H1 (cell line): ENCODE results near the gene MYH2. TPM values are rescaled to one million over a fixed set of nuclear protein-coding genes. Genes with fewer than 3 reads are reported as not detected.

Source experiments
- CTCF ChIA-PET: fragments of 300-600 bp; sonication (Branson Sonifier 250); formaldehyde crosslinking; loops from one replicate; lab custom pipeline; 2021; ENCODE audit not compliant: partially characterized antibody; lab: Charles Lee
- POLR2A ChIA-PET: fragments of 300-600 bp; sonication (Branson Sonifier 250); formaldehyde crosslinking; loops from one replicate; lab custom pipeline; 2021; ENCODE audit warnings: inconsistent platforms; ENCODE audit not compliant: partially characterized antibody; lab: Charles Lee
- DNase-seq, 2 experiments: peaks; one replicate each; pipeline versions ENCODE4 v3.0.0 to v3.0.0-alpha.2; 2010 to 2022; ENCODE audit warnings: low spot score in 2 of 2, low read depth in 1 of 2, mixed read lengths in 1 of 2
- FAIRE-seq: peaks from 2 replicates; lab custom pipeline; 2011; peaks lifted over from hg19 to GRCh38; lab: Jason Lieb, UNC
- H2AFZ ChIP-seq: 2 replicates; pipeline ENCODE4 v1.8.1; 2012; ENCODE audit warnings: low read length, inconsistent platforms
- H2AK5ac ChIP-seq: 2 replicates; pipeline ENCODE4 v1.6.1; 2013; ENCODE audit warnings: low read depth, low read length
- H2BK120ac ChIP-seq: replicated peaks from 2 replicates; pipeline ENCODE3; 2013; ENCODE audit warnings: low read depth, low read length, inconsistent platforms
- H2BK12ac ChIP-seq: 2 replicates; pipeline ENCODE4 v1.6.1; 2013; ENCODE audit warnings: low read depth, low read length
- H2BK15ac ChIP-seq: 2 replicates; pipeline ENCODE4 v1.6.1; 2013; ENCODE audit warnings: low read length
- H2BK20ac ChIP-seq: 2 replicates; pipeline ENCODE4 v1.6.1; 2013; ENCODE audit warnings: low read length
- H2BK5ac ChIP-seq: 2 replicates; pipeline ENCODE4 v1.6.1; 2013; ENCODE audit warnings: low read depth, low read length
- H3K14ac ChIP-seq: 2 replicates; pipeline ENCODE4 v1.6.1; 2013; ENCODE audit warnings: inconsistent platforms; ENCODE audit not compliant: insufficient read length
- H3K18ac ChIP-seq: 2 replicates; pipeline ENCODE4 v1.6.1; 2013; ENCODE audit warnings: low read length; ENCODE audit errors: extremely low read depth
- H3K23ac ChIP-seq: 2 replicates; pipeline ENCODE4 v1.6.1; 2013; ENCODE audit warnings: inconsistent platforms; ENCODE audit not compliant: insufficient read length
- H3K23me2 ChIP-seq: 2 replicates; pipeline ENCODE4 v1.6.1; 2013; ENCODE audit warnings: low read depth, low read length
- H3K27ac ChIP-seq: 2 replicates; pipeline ENCODE4 v1.6.1; 2011; ENCODE audit warnings: low read depth, low read length, inconsistent platforms
- H3K27me3 ChIP-seq, 4 experiments: replicated peaks in 1 of 4; 1 replicate in 1 of 4; 2 replicates in 3 of 4; pipeline versions ENCODE4 v1.6.1 to v1.8.1; 2011 to 2013; ENCODE audit warnings: low read length in 3 of 4, mild to moderate bottlenecking in 3 of 4, inconsistent platforms in 2 of 4, mixed read lengths in 2 of 4, moderate library complexity in 1 of 4; ENCODE audit not compliant: control insufficient read depth in 3 of 4, insufficient read depth in 3 of 4; ENCODE audit errors: extremely low read depth in 1 of 4
- H3K36me3 ChIP-seq, 4 experiments: 2 replicates each; pipeline versions ENCODE4 v1.6.1 to v1.8.1; 2011 to 2013; ENCODE audit warnings: mild to moderate bottlenecking in 4 of 4, low read length in 3 of 4, moderate library complexity in 2 of 4, control low read depth in 1 of 4, inconsistent platforms in 1 of 4; ENCODE audit not compliant: insufficient read depth in 4 of 4, control insufficient read depth in 2 of 4
- H3K4ac ChIP-seq: replicated peaks from 2 replicates; pipeline ENCODE3; 2013; ENCODE audit warnings: low read length, low read depth, mixed read lengths, inconsistent platforms; ENCODE audit not compliant: insufficient read length
- H3K4me1 ChIP-seq, 4 experiments: replicated peaks in 1 of 4; 1 replicate in 1 of 4; 2 replicates in 3 of 4; pipeline versions ENCODE4 v1.6.1 to v1.8.1; 2011 to 2013; ENCODE audit warnings: low read length in 3 of 4, inconsistent platforms in 2 of 4, mixed read lengths in 1 of 4; ENCODE audit not compliant: insufficient read depth in 4 of 4, control insufficient read depth in 3 of 4
- H3K4me2 ChIP-seq, 2 experiments: 2 replicates each; pipeline versions ENCODE4 v1.6.1 to v1.8.1; 2011 to 2013; ENCODE audit warnings: low read depth in 2 of 2, low read length in 2 of 2, control low read depth in 1 of 2, inconsistent platforms in 1 of 2, mild to moderate bottlenecking in 1 of 2; ENCODE audit not compliant: insufficient read depth in 1 of 2
- H3K4me3 ChIP-seq, 4 experiments: fragments of 200-600, 300-600 bp in 1 of 4; sonication (generic), shearing (Covaris generic), sonication (Bioruptor Twin) in 1 of 4; 2 replicates each; pipeline versions ENCODE4 v1.5.1 to v1.8.1; 2011 to 2016; ENCODE audit warnings: low read length in 4 of 4, low read depth in 3 of 4, control low read depth in 2 of 4, inconsistent platforms in 2 of 4, mild to moderate bottlenecking in 2 of 4, mixed read lengths in 1 of 4, moderate library complexity in 1 of 4; ENCODE audit not compliant: insufficient read depth in 2 of 4; ENCODE audit errors: extremely low read depth in 1 of 4
- H3K56ac ChIP-seq: replicated peaks from 2 replicates; pipeline ENCODE3; 2013; ENCODE audit warnings: low read depth, mild to moderate bottlenecking, mixed read lengths, low read length, inconsistent platforms; ENCODE audit not compliant: insufficient read length
- H3K79me1 ChIP-seq: 2 replicates; pipeline ENCODE4 v1.6.1; 2013; ENCODE audit warnings: low read depth, low read length, control low read depth
- H3K79me2 ChIP-seq, 2 experiments: 2 replicates each; pipeline versions ENCODE4 v1.6.1 to v1.8.1; 2012 to 2013; ENCODE audit warnings: low read length in 2 of 2, mild to moderate bottlenecking in 2 of 2, inconsistent platforms in 1 of 2; ENCODE audit not compliant: insufficient read depth in 2 of 2, control insufficient read depth in 1 of 2
- H3K9ac ChIP-seq, 4 experiments: replicated peaks in 1 of 4; 1 replicate in 1 of 4; 2 replicates in 3 of 4; pipeline versions ENCODE4 v1.6.1 to v1.8.1; 2011 to 2013; ENCODE audit warnings: low read depth in 3 of 4, low read length in 3 of 4, control low read depth in 2 of 4, mild to moderate bottlenecking in 2 of 4, moderate library complexity in 2 of 4, inconsistent platforms in 1 of 4; ENCODE audit errors: extremely low read depth in 1 of 4
- H3K9me3 ChIP-seq, 2 experiments: 2 replicates each; pipeline versions ENCODE4 v1.6.1 to v1.8.1; 2012 to 2013; ENCODE audit warnings: mild to moderate bottlenecking in 2 of 2, moderate library complexity in 2 of 2, control low read depth in 1 of 2, inconsistent platforms in 1 of 2, low read depth in 1 of 2, low read length in 1 of 2, mixed read lengths in 1 of 2; ENCODE audit not compliant: insufficient read depth in 2 of 2
- H4K20me1 ChIP-seq, 2 experiments: replicated peaks in 1 of 2; 2 replicates each; pipeline versions ENCODE3 to v1.8.1; 2011 to 2013; ENCODE audit warnings: inconsistent platforms in 2 of 2, low read length in 2 of 2, mild to moderate bottlenecking in 1 of 2; ENCODE audit not compliant: insufficient read depth in 2 of 2, control insufficient read depth in 1 of 2
- H4K5ac ChIP-seq: 2 replicates; pipeline ENCODE4 v1.6.1; 2013; ENCODE audit warnings: low read length, low read depth, mixed read lengths, inconsistent platforms; ENCODE audit not compliant: insufficient read length
- H4K8ac ChIP-seq: 2 replicates; pipeline ENCODE4 v1.8.0; 2013; ENCODE audit warnings: mild to moderate bottlenecking, moderate library complexity, low read length, inconsistent platforms; ENCODE audit not compliant: insufficient read depth; ENCODE audit errors: extremely low read depth
- H4K91ac ChIP-seq: replicated peaks from 2 replicates; pipeline ENCODE3; 2013; ENCODE audit warnings: low read length, mixed read lengths, inconsistent platforms; ENCODE audit not compliant: insufficient read length
- ATF3 ChIP-seq: IDR thresholded peaks from 2 replicates; pipeline ENCODE4 v1.6.1; 2011; ENCODE audit warnings: low read depth, mild to moderate bottlenecking, low read length; ENCODE audit not compliant: insufficient read depth
- CBX5 ChIP-seq: fragments of 300-800, 300-1000 bp; sonication (generic); IDR thresholded peaks from 2 replicates; pipeline ENCODE4 v1.7.1; 2016; ENCODE audit warnings: antibody characterized with exemption, low read length, low read depth
- CTCF ChIP-seq, 3 experiments: IDR thresholded peaks; 1 replicate in 2 of 3; 2 replicates in 1 of 3; pipeline versions ENCODE4 v1.5.1 to v1.6.1; 2011; ENCODE audit warnings: low read length in 3 of 3, mild to moderate bottlenecking in 3 of 3, inconsistent platforms in 2 of 3, low read depth in 1 of 3, moderate library complexity in 1 of 3; ENCODE audit not compliant: insufficient read depth in 1 of 3; ENCODE audit errors: control extremely low read depth in 1 of 3
- KDM1A ChIP-seq: fragments of 200-600, 300-600 bp; sonication (generic); IDR thresholded peaks from 2 replicates; pipeline ENCODE4 v1.7.1; 2016; ENCODE audit warnings: mild to moderate bottlenecking, low read length, borderline replicate concordance
- KDM4A ChIP-seq: IDR thresholded peaks from one replicate; pipeline ENCODE4 v1.7.1; 2012; ENCODE audit warnings: low read depth, mild to moderate bottlenecking, moderate library complexity, low read length, inconsistent platforms; ENCODE audit not compliant: severe bottlenecking
- TBP ChIP-seq: IDR thresholded peaks from 2 replicates; pipeline ENCODE4 v1.6.1; 2011; ENCODE audit warnings: low read depth, low read length, improper control_type of control experiment
- TCF12 ChIP-seq: IDR thresholded peaks from 2 replicates; pipeline ENCODE4 v1.6.1; 2011; ENCODE audit warnings: low read depth, mild to moderate bottlenecking, low read length
- USF2 ChIP-seq: IDR thresholded peaks from 2 replicates; pipeline ENCODE4 v1.6.1; 2011; ENCODE audit warnings: low read length, improper control_type of control experiment
- ZNF274 ChIP-seq: IDR thresholded peaks from 2 replicates; pipeline ENCODE4 v1.7.0; 2012; ENCODE audit warnings: low read length, borderline replicate concordance; ENCODE audit errors: extremely low read depth
- WGBS, 2 experiments: shearing (Covaris generic) in 1 of 2; methylation state at CpG; one replicate each; pipeline versions ENCODE4 v1.1.6 to v1.1.7; 2013 to 2015; ENCODE audit warnings: low lambda C conversion rate in 2 of 2, mixed read lengths in 2 of 2, inconsistent platforms in 1 of 2, low coverage in 1 of 2, missing lambda C conversion rate in 1 of 2; ENCODE audit not compliant: insufficient replicate concordance in 2 of 2, insufficient coverage in 1 of 2, insufficient read length in 1 of 2; ENCODE audit errors: extremely low coverage in 1 of 2, missing lambda C conversion rate in 1 of 2; 5-methylcytosine and 5-hydroxymethylcytosine counted together
- polyA plus RNA-seq, 7 experiments: library from polyadenylated mRNA; depleted of rRNA in 3 of 7; stranded (reverse) in 5 of 7; unstranded in 2 of 7; fragments of >200 nt in 5 of 7; fragments of 200-250 nt in 2 of 7; gene quantifications; 1 replicate in 5 of 7; 2 replicates in 1 of 7; 4 replicates in 1 of 7; pipeline versions ENCODE4 v1.2.1 to v1.2.3, GENCODE V29; 2011 to 2013; ENCODE audit warnings: missing spikeins in 2 of 7, mixed read lengths in 2 of 7
- total RNA-seq: library from RNA; stranded (reverse); fragmentation: NEBNext Ultra II Directional; extraction: Animal tissue kit (Norgen Biotek cat#: 25700); gene quantifications from 2 replicates; pipeline ENCODE4 v1.2.1, GENCODE V29; 2021

Gene MYH2
- total and polyA plus RNA-seq, 2 of the 8 experiments (the other 6 are each of a cell fraction or from before 2014, with no cell fraction given): 1.0 to 9.0 TPM

GRCh38 chr17:10598621-10599020 lies 49.2 kb upstream of the MYH2 start:
- no peak overlapping the region for H2BK15ac ChIP-seq
- no peaks in the 10 kb centered on the region for H3K23me2 ChIP-seq
- H2AK5ac ChIP-seq: no peak overlapping the region
- H3K14ac ChIP-seq: no peak overlapping the region
- no peak overlapping the region for H3K27ac ChIP-seq
- no peak overlapping the region for H3K56ac ChIP-seq
- H3K4me1 ChIP-seq: peaks cover 0 to 5% (median 0%) of the 10 kb centered on the region in 4 experiments; a peak in 1 of 7 replicates
- no peak overlapping the region for H4K5ac ChIP-seq
- H2BK5ac ChIP-seq: no peak overlapping the region
- no peak overlapping the region for H4K8ac ChIP-seq
- no peak overlapping the region for H3K4me3 ChIP-seq
- no peaks in the 10 kb centered on the region for H3K27me3 ChIP-seq
- no peaks in the 10 kb centered on the region for H3K79me2 ChIP-seq
- ChIA-PET CTCF (interaction anchor here (0.5 to 3.0 kb wide), 5 partner anchors 15 to 1806 kb away, joined by 3 to 12 read pairs (median 4); no protein-coding TSS in a partner anchor), POLR2A (no interaction called here)
- no peak overlapping the region for H3K9ac ChIP-seq
- H3K4ac ChIP-seq: no peak overlapping the region
- H3K36me3 ChIP-seq: 0 out of 8 replicates have a peak, but pooled peaks cover 0 to 2% (median 0%) of the 10 kb centered on the region in 4 experiments
- no peak overlapping the region for H3K23ac ChIP-seq
- FAIRE-seq (no peak), DNase-seq (no peak)
- no peaks in the 10 kb centered on the region for H3K9me3 ChIP-seq
- 95% methylated on average over 2 of the region's 2 CpGs; no CpG with 5 or more reads in 1 of the 2 experiments for WGBS, 2 experiments
- no peak overlapping the region for H3K18ac ChIP-seq
- H2AFZ ChIP-seq: no peak overlapping the region
- H3K4me2 ChIP-seq: no peak overlapping the region
- no peak overlapping the region for H2BK20ac ChIP-seq
- H2BK12ac ChIP-seq: no peak overlapping the region
- no peak overlapping the region for H4K91ac ChIP-seq
- H4K20me1 ChIP-seq: no peaks in the 10 kb centered on the region
- no peaks in the 10 kb centered on the region for H3K79me1 ChIP-seq
- H2BK120ac ChIP-seq: no peak overlapping the region
- TF ChIP-seq TBP: no peak
- no peak for TF ChIP-seq ATF3
- no peak for TF ChIP-seq KDM1A
- no peak for TF ChIP-seq ZNF274
- no peak for TF ChIP-seq CBX5
- no peak for TF ChIP-seq CTCF (IDR thresholded peaks at IDR 0.05; ENCODE audit: control extremely low read depth in 1 of 3, insufficient read depth in 1 of 3, low read depth in 1 of 3, low read length in 3 of 3)
- no peak for TF ChIP-seq KDM4A
- TF ChIP-seq TCF12: no peak
- no peak for TF ChIP-seq USF2
